Measurements from ENCODE around the gene SCO1.

GRCh38 chr17:10673312-10673711, 24.0 kb downstream of the SCO1 start:
- TF ChIP-seq EZH2 (IDR thresholded peaks at IDR 0.05; ENCODE audit: borderline replicate concordance, low read depth, low read length, severe bottlenecking), result no peak
- TF ChIP-seq CTCF (IDR thresholded peaks at IDR 0.05; ENCODE audit: borderline replicate concordance, extremely low read depth, low read length, poor library complexity, severe bottlenecking), result no peak

All from DND-41 (cell line).